AG08396 (cell line): Measurements from ENCODE around the gene TMEM250.
A peak's percentile ranks its signal among the peaks of the same experiment; 100 is the strongest.

Source experiments
- DNase-seq: peaks from one replicate; pipeline ENCODE4 v3.0.0; 2012; ENCODE audit warnings: low spot score, mixed read lengths

Gene TMEM250

GRCh38 chr9:136131629-136132511 lies 13.2 kb upstream of the TMEM250 start:
- no peak for DNase-seq

- no peak for DNase-seq
Measured at GRCh38 chr9:136129176-136129575, 10.5 kb upstream of the TMEM250 start.

GRCh38 chr9:136128436-136128835 lies 9.8 kb upstream of the TMEM250 start:
- no peak for DNase-seq

- no peak for DNase-seq
Measured at GRCh38 chr9:136127313-136127712, 8.6 kb upstream of the TMEM250 start.

GRCh38 chr9:136124976-136125692 lies 6.5 kb upstream of the TMEM250 start:
- no peak for DNase-seq

- peak; percentile 84 for DNase-seq
Measured at GRCh38 chr9:136122425-136123383, 4.0 kb upstream of the TMEM250 start.

- no peak for DNase-seq
Measured at GRCh38 chr9:136121801-136122200, 3.1 kb upstream of the TMEM250 start.

- no peak for DNase-seq
Measured at GRCh38 chr9:136120438-136120844, 1.8 kb upstream of the TMEM250 start.

GRCh38 chr9:136119883-136120393 lies 1.3 kb upstream of the TMEM250 start:
- DNase-seq: no peak

GRCh38 chr9:136119061-136119882 lies 597 bp upstream of the TMEM250 start:
- peak; percentile 64 for DNase-seq

- no peak for DNase-seq
Measured at GRCh38 chr9:136117916-136118319, 757 bp downstream of the TMEM250 start.

- no peak for DNase-seq
Measured at GRCh38 chr9:136117291-136117915, 1.3 kb downstream of the TMEM250 start.

- DNase-seq: no peak
Measured at GRCh38 chr9:136116360-136117098, 2.1 kb downstream of the TMEM250 start.

GRCh38 chr9:136115641-136116359 lies 2.9 kb downstream of the TMEM250 start:
- DNase-seq: no peak

GRCh38 chr9:136115206-136115605 lies 3.5 kb downstream of the TMEM250 start:
- DNase-seq: no peak

GRCh38 chr9:136114610-136115009 lies 4.1 kb downstream of the TMEM250 start:
- DNase-seq: no peak

- no peak for DNase-seq
Measured at GRCh38 chr9:136112541-136112940, 6.1 kb downstream of the TMEM250 start.

GRCh38 chr9:136111910-136112309 lies 6.8 kb downstream of the TMEM250 start:
- DNase-seq: no peak

- DNase-seq: no peak
Measured at GRCh38 chr9:136111190-136111589, 7.5 kb downstream of the TMEM250 start.
